ENCODE data around the gene CLCC1.
"Not testable (repeated sequence)": the region's sequence is repeated elsewhere in the genome, so short reads cannot be mapped to it uniquely, and the experiment has no call there.

GRCh38 chr1:108996622-108997021, 33.3 kb upstream of the CLCC1 start:
- TF ChIP-seq POLR2A, CTCF (IDR thresholded peaks at IDR 0.05): not testable (repeated sequence)
